ENCODE results near the gene CNN2.

The CNN2 gene

GRCh38 chr19:1072371-1073015 lies 46.1 kb downstream of the CNN2 start:
- H3K27me3 ChIP-seq (ENCODE audit: insufficient read depth, low read depth), result no peaks in the 10 kb centered on the region
- no peak overlapping the region for H3K4me3 ChIP-seq (IDR thresholded peaks at IDR 0.05; ENCODE audit: insufficient read depth, low read depth, low read length)
- H3K4me1 ChIP-seq (ENCODE audit: low read depth, poor library complexity, severe bottlenecking), result peaks cover 33% of the 10 kb centered on the region
- H3K4me2 ChIP-seq, result no peak overlapping the region
- no peak for TF ChIP-seq CTCF (conservative IDR thresholded peaks at IDR 0.05; ENCODE audit: low read depth, low read length)
- no peak overlapping the region for H3K9ac ChIP-seq
- H2AFZ ChIP-seq (ENCODE audit: low read depth), result no peak overlapping the region
- no peaks in the 10 kb centered on the region for H3K36me3 ChIP-seq (ENCODE audit: insufficient read depth)
- peaks cover 20% of the 10 kb centered on the region for H3K79me2 ChIP-seq (ENCODE audit: insufficient read depth, low read depth)
- no peaks in the 10 kb centered on the region for H4K20me1 ChIP-seq (ENCODE audit: insufficient read depth)
- no peak overlapping the region for H3K27ac ChIP-seq

- no peaks in the 10 kb centered on the region for H4K20me1 ChIP-seq (ENCODE audit: insufficient read depth)
- no peak overlapping the region for H3K9ac ChIP-seq
- H3K27me3 ChIP-seq (ENCODE audit: insufficient read depth, low read depth), result no peaks in the 10 kb centered on the region
- H3K79me2 ChIP-seq (ENCODE audit: insufficient read depth, low read depth), result peaks cover 12% of the 10 kb centered on the region
- H3K27ac ChIP-seq, result no peak overlapping the region
- H3K36me3 ChIP-seq (ENCODE audit: insufficient read depth), result no peaks in the 10 kb centered on the region
- H3K4me2 ChIP-seq, result no peak overlapping the region
- no peak for TF ChIP-seq CTCF (conservative IDR thresholded peaks at IDR 0.05; ENCODE audit: low read depth, low read length)
- no peak overlapping the region for H3K4me3 ChIP-seq (IDR thresholded peaks at IDR 0.05; ENCODE audit: insufficient read depth, low read depth, low read length)
- no peak overlapping the region for H2AFZ ChIP-seq (ENCODE audit: low read depth)
- peaks cover 37% of the 10 kb centered on the region for H3K4me1 ChIP-seq (ENCODE audit: low read depth, poor library complexity, severe bottlenecking)
These were observed 46.9 kb downstream of the CNN2 start for GRCh38 chr19:1073063-1073955.

- H3K4me1 ChIP-seq (ENCODE audit: low read depth, poor library complexity, severe bottlenecking), result peaks cover 34% of the 10 kb centered on the region
- TF ChIP-seq CTCF (conservative IDR thresholded peaks at IDR 0.05; ENCODE audit: low read depth, low read length), result no peak
- no peak overlapping the region for H2AFZ ChIP-seq (ENCODE audit: low read depth)
- H3K4me2 ChIP-seq, result peak overlapping the region; percentile 45; the same call in 1 of the 2 replicates
- H3K4me3 ChIP-seq (IDR thresholded peaks at IDR 0.05; ENCODE audit: insufficient read depth, low read depth, low read length), result no peak overlapping the region
- H3K36me3 ChIP-seq (ENCODE audit: insufficient read depth), result no peaks in the 10 kb centered on the region
- no peaks in the 10 kb centered on the region for H4K20me1 ChIP-seq (ENCODE audit: insufficient read depth)
- H3K27ac ChIP-seq, result no peak overlapping the region
- no peak overlapping the region for H3K9ac ChIP-seq
- peaks cover 5% of the 10 kb centered on the region; the same call in 1 of the 2 replicates for H3K79me2 ChIP-seq (ENCODE audit: insufficient read depth, low read depth)
- no peaks in the 10 kb centered on the region for H3K27me3 ChIP-seq (ENCODE audit: insufficient read depth, low read depth)
These were observed 47.6 kb downstream of the CNN2 start for GRCh38 chr19:1073956-1074517.

- Histone ChIP-seq H4K20me1 (ENCODE audit: insufficient read depth) (no peaks in the 10 kb centered on the region), H3K9ac (no peak overlapping the region)
- TF ChIP-seq CTCF (conservative IDR thresholded peaks at IDR 0.05; ENCODE audit: low read depth, low read length), result no peak
These were observed 48.3 kb downstream of the CNN2 start for GRCh38 chr19:1074544-1075283.

More at GRCh38 chr19:1074544-1075283, 48.3 kb downstream of the CNN2 start:
- no peak overlapping the region; the same call in 1 of the 2 replicates for H2AFZ ChIP-seq (ENCODE audit: low read depth)
- H3K4me3 ChIP-seq (IDR thresholded peaks at IDR 0.05; ENCODE audit: insufficient read depth, low read depth, low read length), result no peak overlapping the region
- peaks cover 29% of the 10 kb centered on the region for H3K4me1 ChIP-seq (ENCODE audit: low read depth, poor library complexity, severe bottlenecking)
- no peaks in the 10 kb centered on the region for H3K27me3 ChIP-seq (ENCODE audit: insufficient read depth, low read depth)
- no peaks in the 10 kb centered on the region; the same call in 1 of the 2 replicates for H3K79me2 ChIP-seq (ENCODE audit: insufficient read depth, low read depth)
- H3K27ac ChIP-seq, result no peak overlapping the region
- H3K4me2 ChIP-seq, result peak overlapping the region; percentile 81
- no peaks in the 10 kb centered on the region for H3K36me3 ChIP-seq (ENCODE audit: insufficient read depth)
